Hematopoietic multipotent progenitor cell treated with erythropoietin and hydrocortisone succinate and interleukin-3 and kit ligand, for 17 days (in vitro differentiated cells): ENCODE results near the gene RBMY1D.
"Not testable (repeated sequence)": the region's sequence is repeated elsewhere in the genome, so short reads cannot be mapped to it uniquely, and the experiment has no call there.

Source experiments
- DNase-seq: peaks from one replicate; pipeline ENCODE4 v3.0.0-alpha.2; 2015; ENCODE audit warnings: low spot score

Gene RBMY1D

GRCh38 chrY:21894426-21894825 lies at the start of gene RBMY1D:
TSS of gene RBMY1D (minus strand) at chrY:21894526. CDS start at chrY:21892513, 2,013 bp downstream.
- not testable (repeated sequence) for DNase-seq

- not testable (repeated sequence) for DNase-seq
These were observed 23.6 kb upstream of the RBMY1D start, which contains the start of gene RBMY1E for GRCh38 chrY:21917932-21918331. TSS of gene RBMY1E (minus strand) at chrY:21918032. CDS start at chrY:21916054, 1,978 bp downstream.

GRCh38 chrY:21869407-21870076 lies 24.8 kb downstream of the RBMY1D start:
- DNase-seq = not testable (repeated sequence)

GRCh38 chrY:21845481-21845880 lies 48.8 kb downstream of the RBMY1D start:
- no peak for DNase-seq

GRCh38 chrY:21842090-21842489 lies 52.2 kb downstream of the RBMY1D start:
- no peak for DNase-seq

GRCh38 chrY:21839489-21839888 lies 54.8 kb downstream of the RBMY1D start:
- no peak for DNase-seq

GRCh38 chrY:21836343-21836742 lies 58.0 kb downstream of the RBMY1D start:
- DNase-seq = no peak

- DNase-seq = no peak
These were observed 59.3 kb downstream of the RBMY1D start for GRCh38 chrY:21835052-21835451.
